HT1080 (cell line): ENCODE results near the gene GYPC. TPM values are rescaled to one million over a fixed set of nuclear protein-coding genes. Genes with fewer than 3 reads are reported as not detected.
"Not testable (repeated sequence)": the region's sequence is repeated elsewhere in the genome, so short reads cannot be mapped to it uniquely, and the experiment has no call there.

ENCODE experiments used
- DNase-seq: peaks from one replicate; pipeline ENCODE4 v3.0.0-alpha.2; 2015; ENCODE audit warnings: low read depth
- total RNA-seq: library from RNA; depleted of rRNA; stranded (reverse); fragments of >200 nt; shearing (Covaris generic); gene quantifications from 2 replicates; pipeline ENCODE4 v1.2.3, GENCODE V29; 2014

GYPC gene
- total RNA-seq, 1 experiment from 2014 or later: not detected

- no peak for DNase-seq
Measured at GRCh38 chr2:126698376-126698775, 42.4 kb downstream of the GYPC start.

GRCh38 chr2:126699018-126699417, 43.1 kb downstream of the GYPC start:
- no peak for DNase-seq

GRCh38 chr2:126699716-126700581, 44.0 kb downstream of the GYPC start:
- no peak for DNase-seq

- no peak for DNase-seq
Measured at GRCh38 chr2:126700677-126701076, 44.7 kb downstream of the GYPC start.

GRCh38 chr2:126703311-126703710, 47.4 kb downstream of the GYPC start:
- no peak for DNase-seq

- DNase-seq: no peak
Measured at GRCh38 chr2:126704434-126705160, 48.6 kb downstream of the GYPC start.

GRCh38 chr2:126707191-126707590, 51.2 kb downstream of the GYPC start:
- no peak for DNase-seq

GRCh38 chr2:126707941-126708340, 52.0 kb downstream of the GYPC start:
- DNase-seq: no peak

GRCh38 chr2:126714191-126714965, 58.4 kb downstream of the GYPC start:
- DNase-seq: no peak

- no peak for DNase-seq
Measured at GRCh38 chr2:126715111-126715510, 59.2 kb downstream of the GYPC start.

GRCh38 chr2:126715576-126716406, 59.8 kb downstream of the GYPC start:
- DNase-seq: no peak

- DNase-seq: not testable (repeated sequence)
Measured at GRCh38 chr2:126717277-126717676, 61.3 kb downstream of the GYPC start.

- DNase-seq: no peak
Measured at GRCh38 chr2:126717928-126718327, 62.0 kb downstream of the GYPC start.

- no peak for DNase-seq
Measured at GRCh38 chr2:126719191-126719832, 63.4 kb downstream of the GYPC start.

GRCh38 chr2:126719833-126720351, 63.9 kb downstream of the GYPC start:
- DNase-seq: peak; percentile 94

GRCh38 chr2:126720638-126721037, 64.7 kb downstream of the GYPC start:
- DNase-seq: peak; percentile 71

GRCh38 chr2:126722081-126722480, 66.1 kb downstream of the GYPC start:
- DNase-seq: no peak

GRCh38 chr2:126722546-126722945, 66.6 kb downstream of the GYPC start:
- DNase-seq: no peak

GRCh38 chr2:126723281-126723815, 67.4 kb downstream of the GYPC start:
- no peak for DNase-seq

- DNase-seq: no peak
Measured at GRCh38 chr2:126725580-126725979, 69.6 kb downstream of the GYPC start.
